HepG2 (cell line): Measurements from ENCODE around the gene TBC1D16. TPM values are rescaled to one million over a fixed set of nuclear protein-coding genes. Genes with fewer than 3 reads are reported as not detected.

Experiments
- CEBPB ChIP-seq: IDR thresholded peaks from 2 replicates; pipeline ENCODE4 v1.6.1; 2011; ENCODE audit warnings: low read depth, low read length, improper control_type of control experiment, borderline replicate concordance
- FOSL2 ChIP-seq: sonication (generic); formaldehyde crosslinking; IDR thresholded peaks from 2 replicates; pipeline ENCODE4 v1.4.0; 2020; ENCODE audit warnings: missing genetic modification reagents
- FOXA1 ChIP-seq, 2 experiments: fragments of 450-650 bp in 1 of 2; sonication (generic) in 1 of 2; formaldehyde crosslinking in 1 of 2; IDR thresholded peaks; 2 replicates each; pipeline versions ENCODE4 v1.4.0 to v1.6.1; 2016 to 2020; ENCODE audit warnings: missing genetic modification reagents in 1 of 2
- FOXO1 ChIP-seq: sonication (generic); formaldehyde crosslinking; IDR thresholded peaks from 2 replicates; pipeline ENCODE4 v1.4.0; 2020; ENCODE audit warnings: missing genetic modification reagents
- KDM3A ChIP-seq: IDR thresholded peaks from 2 replicates; pipeline ENCODE4 v1.6.1; 2018; ENCODE audit warnings: low read depth, missing compliant biosample characterization
- NCOA2 ChIP-seq: sonication (generic); formaldehyde crosslinking; IDR thresholded peaks from 2 replicates; pipeline ENCODE4 v1.8.0; 2022; ENCODE audit warnings: inconsistent platforms
- NR2F6 ChIP-seq, 2 experiments: IDR thresholded peaks; 2 replicates each; pipeline ENCODE4 v1.6.1; 2016; ENCODE audit warnings: antibody characterized with exemption in 1 of 2, mild to moderate bottlenecking in 1 of 2
- PPARG ChIP-seq: conservative IDR thresholded peaks from 2 replicates; pipeline ENCODE4 v1.6.1; 2016; ENCODE audit warnings: missing biosample characterization, missing genetic modification reagents
- RARA ChIP-seq: IDR thresholded peaks from 2 replicates; pipeline ENCODE4 v1.6.1; 2016; ENCODE audit warnings: missing genetic modification reagents, missing compliant biosample characterization
- RBAK ChIP-seq: sonication (generic); formaldehyde crosslinking; IDR thresholded peaks from 2 replicates; pipeline ENCODE4 v1.5.1; 2020; ENCODE audit warnings: mild to moderate bottlenecking, missing genetic modification reagents
- RXRB ChIP-seq: IDR thresholded peaks from 2 replicates; pipeline ENCODE4 v1.6.1; 2016; ENCODE audit warnings: borderline replicate concordance, missing genetic modification reagents, missing compliant biosample characterization
- SAFB2 ChIP-seq: sonication (generic); formaldehyde crosslinking; IDR thresholded peaks from 2 replicates; pipeline ENCODE4 v1.5.1; 2020; ENCODE audit warnings: missing genetic modification reagents, low read depth, mild to moderate bottlenecking, borderline replicate concordance
- SAP130 ChIP-seq: IDR thresholded peaks from 2 replicates; pipeline ENCODE4 v1.6.1; 2016; ENCODE audit warnings: low read depth
- SOX5 ChIP-seq: IDR thresholded peaks from 2 replicates; pipeline ENCODE4 v1.6.1; 2016; ENCODE audit warnings: borderline replicate concordance
- ZFX ChIP-seq: sonication (generic); formaldehyde crosslinking; IDR thresholded peaks from 2 replicates; pipeline ENCODE4 v1.4.0; 2020; ENCODE audit warnings: mild to moderate bottlenecking, low read depth, missing genetic modification reagents, moderate library complexity
- ZNF10 ChIP-seq: sonication (generic); formaldehyde crosslinking; IDR thresholded peaks from 2 replicates; pipeline ENCODE4 v1.4.0; 2020; ENCODE audit warnings: mild to moderate bottlenecking, low read depth, missing genetic modification reagents, borderline replicate concordance
- ZNF331 ChIP-seq: sonication (generic); formaldehyde crosslinking; IDR thresholded peaks from 2 replicates; pipeline ENCODE4 v1.4.0; 2020; ENCODE audit warnings: missing genetic modification reagents
- ZNF446 ChIP-seq: sonication (generic); formaldehyde crosslinking; IDR thresholded peaks from 2 replicates; pipeline ENCODE4 v1.5.0; 2020; ENCODE audit warnings: mild to moderate bottlenecking, missing genetic modification reagents
- polyA plus RNA-seq, 8 experiments: library from polyadenylated mRNA; depleted of rRNA in 3 of 8; stranded (reverse) in 7 of 8; unstranded in 1 of 8; fragments of >200 nt; fragmentation: Illumina TruSeq in 4 of 8; extraction: Trizol in 4 of 8; gene quantifications; 2 replicates each; pipeline versions ENCODE4 v1.2.1 to v1.2.3, GENCODE V29; 2011 to 2016; ENCODE audit warnings: low read depth in 4 of 8, missing spikeins in 1 of 8, mixed read lengths in 1 of 8; ENCODE audit not compliant: insufficient read depth in 1 of 8
- total RNA-seq, 5 experiments: library from RNA; depleted of rRNA; stranded (reverse); fragments of >200 nt; fragmentation: Illumina TruSeq; extraction: Trizol; gene quantifications; 2 replicates each; pipeline ENCODE4 v1.2.3, GENCODE V29; 2016; ENCODE audit warnings: low read depth in 1 of 5
- TF ChIP-seq, protein P1 (sequence below): sonication (generic); formaldehyde crosslinking; conservative IDR thresholded peaks from 2 replicates; pipeline ENCODE4 v1.4.0; 2020; ENCODE audit warnings: mild to moderate bottlenecking, missing genetic modification reagents, moderate library complexity
- TF ChIP-seq, protein P2 (sequence below): sonication (generic); formaldehyde crosslinking; IDR thresholded peaks from 2 replicates; pipeline ENCODE4 v1.4.0; 2020; ENCODE audit warnings: missing genetic modification reagents
- TF ChIP-seq, protein P3 (sequence below): IDR thresholded peaks from 2 replicates; pipeline ENCODE4 v1.6.1; 2012; ENCODE audit warnings: low read depth, low read length, improper control_type of control experiment

Gene TBC1D16
- total and polyA plus RNA-seq, 2 of the 13 experiments (the other 11 are each of a cell fraction or from before 2014, with no cell fraction given): 14.9 to 24.9 TPM

DNA sequence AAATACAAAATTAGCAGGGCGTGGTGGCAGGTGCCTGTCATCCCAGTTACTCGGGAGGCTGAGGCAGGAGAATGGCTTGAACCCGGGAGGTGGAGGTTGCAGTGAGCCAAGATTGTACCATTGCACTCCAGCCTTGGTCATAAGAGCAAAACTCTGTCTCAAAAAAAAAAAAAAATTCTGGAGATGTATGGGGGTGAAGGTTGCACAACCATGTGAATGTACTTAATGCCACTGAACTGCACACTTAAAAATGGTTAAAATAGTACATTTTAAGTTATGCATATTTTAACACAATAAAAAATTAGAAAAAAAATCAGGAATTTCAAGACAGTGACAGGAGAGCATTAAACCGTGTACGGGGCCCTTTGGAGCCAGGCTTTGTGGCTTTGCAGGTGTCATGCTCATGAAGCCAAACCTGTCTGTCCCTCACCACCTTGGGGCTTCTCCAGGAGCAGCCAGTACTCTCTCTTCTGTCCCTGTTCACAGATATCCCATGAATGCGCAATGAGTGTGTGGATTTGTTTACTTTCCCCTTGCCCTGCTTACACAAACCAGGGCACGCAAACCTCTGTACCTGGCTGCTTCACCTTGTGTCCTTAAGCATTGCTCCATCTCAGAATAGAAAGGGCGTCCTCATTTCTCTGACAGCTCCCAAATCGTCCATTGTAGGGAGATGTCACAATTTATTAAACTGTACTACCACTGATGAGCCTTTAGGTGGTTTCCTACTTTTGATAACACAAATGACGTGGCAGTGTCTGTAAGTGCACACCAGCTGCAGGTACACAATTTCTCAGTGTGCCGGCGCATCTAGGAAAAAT, 138.2 kb downstream of the TBC1D16 start (continued):
- no peak for TF ChIP-seq ZNF446 (CRISPR knock-in tag)
- no peak for TF ChIP-seq KDM3A (CRISPR knock-in tag)
- TF ChIP-seq ZFX (CRISPR knock-in tag): 0 out of 2 replicates have a peak, but pooled peaks have one; percentile 30
- no peak for TF ChIP-seq NR2F6 (IDR thresholded peaks at IDR 0.05)
- 0 out of 2 replicates have a peak, but pooled peaks have one; percentile 47 for TF ChIP-seq NR2F6 (CRISPR knock-in tag; IDR thresholded peaks at IDR 0.05)
- peak; percentile 40; the same call in 1 of the 2 replicates for TF ChIP-seq RARA (CRISPR knock-in tag)
- TF ChIP-seq SAFB2: no peak
- TF ChIP-seq, protein P1, sequence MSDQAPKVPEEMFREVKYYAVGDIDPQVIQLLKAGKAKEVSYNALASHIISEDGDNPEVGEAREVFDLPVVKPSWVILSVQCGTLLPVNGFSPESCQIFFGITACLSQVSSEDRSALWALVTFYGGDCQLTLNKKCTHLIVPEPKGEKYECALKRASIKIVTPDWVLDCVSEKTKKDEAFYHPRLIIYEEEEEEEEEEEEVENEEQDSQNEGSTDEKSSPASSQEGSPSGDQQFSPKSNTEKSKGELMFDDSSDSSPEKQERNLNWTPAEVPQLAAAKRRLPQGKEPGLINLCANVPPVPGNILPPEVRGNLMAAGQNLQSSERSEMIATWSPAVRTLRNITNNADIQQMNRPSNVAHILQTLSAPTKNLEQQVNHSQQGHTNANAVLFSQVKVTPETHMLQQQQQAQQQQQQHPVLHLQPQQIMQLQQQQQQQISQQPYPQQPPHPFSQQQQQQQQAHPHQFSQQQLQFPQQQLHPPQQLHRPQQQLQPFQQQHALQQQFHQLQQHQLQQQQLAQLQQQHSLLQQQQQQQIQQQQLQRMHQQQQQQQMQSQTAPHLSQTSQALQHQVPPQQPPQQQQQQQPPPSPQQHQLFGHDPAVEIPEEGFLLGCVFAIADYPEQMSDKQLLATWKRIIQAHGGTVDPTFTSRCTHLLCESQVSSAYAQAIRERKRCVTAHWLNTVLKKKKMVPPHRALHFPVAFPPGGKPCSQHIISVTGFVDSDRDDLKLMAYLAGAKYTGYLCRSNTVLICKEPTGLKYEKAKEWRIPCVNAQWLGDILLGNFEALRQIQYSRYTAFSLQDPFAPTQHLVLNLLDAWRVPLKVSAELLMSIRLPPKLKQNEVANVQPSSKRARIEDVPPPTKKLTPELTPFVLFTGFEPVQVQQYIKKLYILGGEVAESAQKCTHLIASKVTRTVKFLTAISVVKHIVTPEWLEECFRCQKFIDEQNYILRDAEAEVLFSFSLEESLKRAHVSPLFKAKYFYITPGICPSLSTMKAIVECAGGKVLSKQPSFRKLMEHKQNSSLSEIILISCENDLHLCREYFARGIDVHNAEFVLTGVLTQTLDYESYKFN (CRISPR knock-in tag): 0 out of 2 replicates have a peak, but pooled peaks have one; percentile 23
- no peak for TF ChIP-seq FOXA1 (IDR thresholded peaks at IDR 0.05)
- peak; percentile 45; the same call in 1 of the 2 replicates for TF ChIP-seq FOXA1 (CRISPR knock-in tag; IDR thresholded peaks at IDR 0.05)
- TF ChIP-seq CEBPB: peak; percentile 64
- 0 out of 2 replicates have a peak, but pooled peaks have one; percentile 29 for TF ChIP-seq ZNF331 (CRISPR knock-in tag)
- TF ChIP-seq RBAK: no peak
- TF ChIP-seq, protein P2, sequence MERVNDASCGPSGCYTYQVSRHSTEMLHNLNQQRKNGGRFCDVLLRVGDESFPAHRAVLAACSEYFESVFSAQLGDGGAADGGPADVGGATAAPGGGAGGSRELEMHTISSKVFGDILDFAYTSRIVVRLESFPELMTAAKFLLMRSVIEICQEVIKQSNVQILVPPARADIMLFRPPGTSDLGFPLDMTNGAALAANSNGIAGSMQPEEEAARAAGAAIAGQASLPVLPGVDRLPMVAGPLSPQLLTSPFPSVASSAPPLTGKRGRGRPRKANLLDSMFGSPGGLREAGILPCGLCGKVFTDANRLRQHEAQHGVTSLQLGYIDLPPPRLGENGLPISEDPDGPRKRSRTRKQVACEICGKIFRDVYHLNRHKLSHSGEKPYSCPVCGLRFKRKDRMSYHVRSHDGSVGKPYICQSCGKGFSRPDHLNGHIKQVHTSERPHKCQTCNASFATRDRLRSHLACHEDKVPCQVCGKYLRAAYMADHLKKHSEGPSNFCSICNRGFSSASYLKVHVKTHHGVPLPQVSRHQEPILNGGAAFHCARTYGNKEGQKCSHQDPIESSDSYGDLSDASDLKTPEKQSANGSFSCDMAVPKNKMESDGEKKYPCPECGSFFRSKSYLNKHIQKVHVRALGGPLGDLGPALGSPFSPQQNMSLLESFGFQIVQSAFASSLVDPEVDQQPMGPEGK (CRISPR knock-in tag): no peak
- peak; percentile 47; the same call in 1 of the 2 replicates for TF ChIP-seq SAP130
- TF ChIP-seq SOX5 (CRISPR knock-in tag): 0 out of 2 replicates have a peak, but pooled peaks have one; percentile 30
- TF ChIP-seq, protein P3, sequence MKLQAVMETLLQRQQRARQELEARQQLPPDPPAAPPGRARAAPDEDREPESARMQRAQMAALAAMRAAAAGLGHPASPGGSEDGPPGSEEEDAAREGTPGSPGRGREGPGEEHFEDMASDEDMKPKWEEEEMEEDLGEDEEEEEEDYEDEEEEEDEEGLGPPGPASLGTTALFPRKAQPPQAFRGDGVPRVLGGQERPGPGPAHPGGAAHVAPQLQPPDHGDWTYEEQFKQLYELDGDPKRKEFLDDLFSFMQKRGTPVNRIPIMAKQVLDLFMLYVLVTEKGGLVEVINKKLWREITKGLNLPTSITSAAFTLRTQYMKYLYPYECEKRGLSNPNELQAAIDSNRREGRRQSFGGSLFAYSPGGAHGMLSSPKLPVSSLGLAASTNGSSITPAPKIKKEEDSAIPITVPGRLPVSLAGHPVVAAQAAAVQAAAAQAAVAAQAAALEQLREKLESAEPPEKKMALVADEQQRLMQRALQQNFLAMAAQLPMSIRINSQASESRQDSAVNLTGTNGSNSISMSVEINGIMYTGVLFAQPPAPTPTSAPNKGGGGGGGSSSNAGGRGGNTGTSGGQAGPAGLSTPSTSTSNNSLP: 0 out of 2 replicates have a peak, but pooled peaks have one; percentile 22
- TF ChIP-seq FOXO1 (CRISPR knock-in tag): peak; percentile 55
- no peak for TF ChIP-seq ZNF10 (CRISPR knock-in tag)
- peak; percentile 63; the same call in 1 of the 2 replicates for TF ChIP-seq RXRB (CRISPR knock-in tag)
- TF ChIP-seq FOSL2 (CRISPR knock-in tag): peak; percentile 48
- peak; percentile 73 for TF ChIP-seq PPARG
- TF ChIP-seq NCOA2 (CRISPR knock-in tag): no peak
